Effector CD8-positive, alpha-beta T cell (primary cell): ENCODE data around the gene STMN3.
"Not testable (repeated sequence)": the region's sequence is repeated elsewhere in the genome, so short reads cannot be mapped to it uniquely, and the experiment has no call there.

Experiments
- DNase-seq: peaks from one replicate; lab custom pipeline; 2025; lab: John Stamatoyannopoulos, UW

The STMN3 gene

DNA sequence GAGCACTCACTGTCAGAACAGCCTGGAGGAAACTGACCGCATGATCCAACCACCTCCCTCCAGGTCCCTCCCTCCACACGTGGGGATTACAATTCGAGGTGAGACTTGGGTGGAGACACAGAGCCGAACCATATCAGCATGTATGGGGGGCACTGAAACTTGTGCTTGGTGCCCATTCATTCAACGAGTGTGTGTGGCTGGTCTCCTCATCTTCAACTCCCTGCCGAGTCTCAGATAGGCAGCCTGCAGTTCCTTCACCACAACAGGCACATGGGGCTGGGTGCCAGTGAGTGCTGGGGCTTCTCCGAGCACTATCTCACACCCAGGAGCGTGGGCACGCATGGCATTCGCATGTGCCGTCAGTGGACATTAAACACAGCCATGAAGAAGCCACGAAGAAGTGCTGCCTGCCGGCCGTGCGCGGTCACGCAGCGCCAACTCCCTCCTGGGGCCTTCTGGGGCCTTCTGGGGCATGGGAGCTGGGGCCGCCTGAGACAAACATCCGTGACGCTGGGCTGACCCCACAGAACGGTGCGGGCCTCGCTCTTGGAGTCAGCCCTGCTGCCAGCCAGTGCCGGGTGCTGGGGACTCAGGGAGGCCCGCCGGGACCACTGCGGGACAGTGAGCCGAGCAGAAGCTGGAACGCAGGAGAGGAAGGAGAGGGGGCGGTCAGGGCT is 4.2 kb upstream of the STMN3 start:
- DNase-seq: no peak

DNA sequence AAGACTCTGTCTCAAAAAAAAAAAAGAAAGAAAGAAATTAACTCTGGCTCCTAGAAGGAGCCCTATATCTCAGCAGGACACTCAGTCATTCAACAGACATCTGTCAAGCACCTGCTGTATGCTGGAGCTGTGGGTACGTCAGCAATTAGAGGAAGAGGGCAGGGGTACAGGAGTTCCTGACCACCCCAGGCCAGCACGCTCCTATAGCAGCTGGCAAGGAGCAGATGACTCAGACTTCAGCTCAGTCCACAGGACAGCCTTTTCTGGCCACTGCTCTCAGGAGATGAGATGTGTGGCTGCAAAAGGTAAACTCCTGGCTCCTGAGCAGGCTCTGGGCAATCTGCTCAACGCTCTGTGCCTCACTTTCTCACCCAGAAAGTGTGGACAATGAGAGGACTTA is 3.2 kb upstream of the STMN3 start:
- DNase-seq: no peak

- no peak for DNase-seq
Observed at GRCh38 chr20:63655249-63655648, 2.0 kb upstream of the STMN3 start.

DNA sequence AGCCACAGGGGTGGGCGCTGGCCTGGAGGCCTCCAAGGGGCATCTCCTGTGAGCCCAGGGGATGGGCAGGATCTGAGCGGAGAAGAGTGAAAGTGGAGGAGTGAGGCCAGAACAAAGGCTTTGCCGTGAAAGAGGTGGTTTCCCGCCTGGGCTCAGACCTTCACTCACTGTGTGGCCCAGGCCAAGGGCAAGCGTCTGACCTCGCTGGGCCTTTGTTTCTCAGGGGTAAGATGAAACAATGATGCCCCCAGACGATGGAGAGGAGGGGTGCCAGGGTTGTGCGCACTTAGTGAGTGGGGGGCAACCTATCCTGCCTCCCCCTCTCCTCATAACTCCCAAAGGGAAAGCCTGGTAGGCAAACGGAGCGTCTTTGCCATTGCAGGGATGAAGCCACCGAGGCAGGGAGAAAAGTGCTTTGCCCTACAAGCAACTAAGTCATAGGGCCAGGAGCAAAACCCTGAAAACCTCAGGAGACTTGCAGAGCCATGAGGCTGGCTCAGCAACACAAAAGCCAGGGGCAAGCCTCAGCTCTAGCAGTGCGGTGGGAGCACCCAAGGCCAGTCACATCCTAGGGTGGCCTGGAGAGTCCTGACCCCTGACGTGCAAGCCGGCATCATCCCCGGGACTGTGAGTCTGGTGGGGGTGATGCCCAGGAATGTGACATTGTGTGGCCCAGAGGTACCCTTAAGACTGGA is 897 bp upstream of the STMN3 start:
- no peak for DNase-seq

- peak; percentile 51 for DNase-seq
Observed at GRCh38 chr20:63652192-63652980, 838 bp downstream of the STMN3 start.

DNA sequence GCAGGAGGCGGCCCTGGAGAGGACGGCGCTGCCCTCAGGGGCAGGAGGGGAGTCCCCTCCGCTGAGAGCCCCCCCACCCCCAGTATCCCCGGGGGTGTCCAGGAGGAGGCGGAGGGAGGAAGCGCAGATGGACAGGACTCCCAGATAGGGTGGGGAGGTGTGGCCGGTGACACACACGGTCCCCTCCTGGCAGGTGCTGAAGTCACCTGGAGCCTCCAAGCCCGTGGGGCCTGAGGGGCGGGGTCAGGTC is 1.4 kb downstream of the STMN3 start:
- peak; percentile 37 for DNase-seq

DNA sequence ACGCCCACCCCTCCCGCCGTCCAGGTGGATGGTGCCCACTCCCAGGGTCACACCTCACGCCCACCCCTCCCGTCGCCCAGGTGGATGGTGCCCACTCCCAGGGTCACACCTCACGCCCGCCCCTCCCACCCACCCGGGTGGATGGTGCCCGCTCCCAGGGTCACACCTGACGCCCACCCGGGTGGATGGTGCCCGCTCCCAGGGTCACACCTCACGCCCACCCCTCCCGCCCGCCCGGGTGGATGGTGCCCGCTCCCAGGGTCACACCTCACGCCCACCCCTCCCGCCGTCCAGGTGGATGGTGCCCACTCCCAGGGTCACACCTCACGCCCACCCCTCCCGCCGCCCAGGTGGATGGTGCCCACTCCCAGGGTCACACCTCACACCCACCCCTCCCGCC is 2.7 kb downstream of the STMN3 start:
- DNase-seq: not testable (repeated sequence)

- DNase-seq: no peak
Observed at GRCh38 chr20:63648895-63649589, 4.2 kb downstream of the STMN3 start.

DNA sequence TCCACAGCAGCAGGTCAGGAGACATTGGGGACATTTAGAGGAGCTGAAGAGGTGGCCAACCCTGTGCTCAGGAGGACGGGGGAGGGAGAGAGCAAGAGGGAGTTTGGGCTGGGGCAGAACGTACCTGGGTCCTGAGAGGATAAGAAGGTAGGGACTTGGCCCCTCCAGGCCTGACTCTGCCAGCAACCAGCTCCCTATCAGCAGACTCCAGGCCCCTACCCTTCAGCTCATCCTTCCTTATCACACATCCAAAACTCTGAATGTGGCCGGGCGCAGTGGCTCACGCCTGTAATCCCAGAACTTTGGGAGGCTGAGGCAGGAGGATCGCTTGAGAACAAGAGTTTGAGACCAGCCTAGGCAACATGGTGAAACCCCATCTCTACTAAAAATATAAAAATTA is 5.0 kb downstream of the STMN3 start:
- DNase-seq: no peak

DNA sequence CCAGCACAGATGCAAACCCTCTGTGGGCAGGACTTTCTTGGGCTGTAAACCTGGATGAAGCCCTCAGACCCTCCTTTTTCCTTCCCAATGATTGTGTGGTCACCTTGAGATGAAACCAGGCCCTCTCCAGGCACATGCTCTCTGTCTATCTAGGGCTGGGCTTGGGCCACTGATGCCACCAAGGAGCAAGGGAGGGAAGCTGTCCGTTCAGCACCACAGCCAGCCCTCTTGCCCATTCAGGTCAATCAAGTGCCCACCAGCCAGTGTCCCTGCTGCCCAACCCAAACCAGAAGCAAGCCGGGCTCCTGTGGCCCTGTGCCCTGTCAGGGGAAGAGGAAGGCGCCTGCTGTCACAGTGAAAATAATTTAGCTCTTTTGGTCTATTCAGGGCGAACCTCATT is 8.0 kb downstream of the STMN3 start:
- no peak for DNase-seq

GRCh38 chr20:63643946-63644345 is 9.3 kb downstream of the STMN3 start:
- DNase-seq: no peak

GRCh38 chr20:63643499-63643898 is 9.7 kb downstream of the STMN3 start:
- DNase-seq: no peak

GRCh38 chr20:63642527-63643247 is 10.5 kb downstream of the STMN3 start:
- DNase-seq: no peak

DNA sequence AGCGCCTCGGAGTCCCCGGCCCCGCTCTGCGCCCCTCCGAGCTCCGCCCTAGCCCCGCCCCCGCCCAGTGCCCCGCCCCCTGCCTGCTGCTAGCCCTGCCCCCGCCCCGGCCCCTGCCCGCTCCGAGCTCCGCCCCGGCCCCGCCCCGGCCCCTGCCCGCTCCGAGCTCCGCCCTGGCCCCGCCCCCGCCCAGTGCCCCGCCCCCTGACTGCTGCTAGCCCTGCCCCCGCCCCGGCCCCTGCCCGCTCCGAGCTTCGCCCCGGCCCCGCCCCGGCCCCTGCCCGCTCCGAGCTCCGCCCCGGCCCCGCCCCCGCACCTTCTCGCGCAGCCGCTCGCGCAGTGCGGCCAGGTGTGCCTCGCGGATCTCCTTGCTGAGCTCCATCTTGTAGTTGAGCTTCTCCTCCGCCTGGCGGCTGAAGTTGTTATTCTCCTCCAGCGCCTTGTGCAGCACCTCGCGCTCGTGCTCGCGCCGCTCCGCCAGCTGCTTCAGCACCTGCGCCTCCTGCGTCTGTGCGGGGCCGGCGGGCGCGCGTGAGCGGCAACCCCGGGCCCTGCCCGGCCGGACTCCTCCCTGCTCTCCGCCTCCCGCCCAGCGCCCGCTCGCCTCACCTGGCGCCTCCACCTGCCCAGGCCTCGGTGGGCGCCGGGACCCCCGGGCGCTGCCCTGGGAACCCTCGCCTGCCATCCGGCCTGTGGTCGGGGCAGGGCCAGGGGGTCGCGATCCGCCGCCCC is 11.3 kb downstream of the STMN3 start:
- DNase-seq: peak; percentile 100

- peak; percentile 39 for DNase-seq
Observed at GRCh38 chr20:63641146-63641791, 12.0 kb downstream of the STMN3 start.

DNA sequence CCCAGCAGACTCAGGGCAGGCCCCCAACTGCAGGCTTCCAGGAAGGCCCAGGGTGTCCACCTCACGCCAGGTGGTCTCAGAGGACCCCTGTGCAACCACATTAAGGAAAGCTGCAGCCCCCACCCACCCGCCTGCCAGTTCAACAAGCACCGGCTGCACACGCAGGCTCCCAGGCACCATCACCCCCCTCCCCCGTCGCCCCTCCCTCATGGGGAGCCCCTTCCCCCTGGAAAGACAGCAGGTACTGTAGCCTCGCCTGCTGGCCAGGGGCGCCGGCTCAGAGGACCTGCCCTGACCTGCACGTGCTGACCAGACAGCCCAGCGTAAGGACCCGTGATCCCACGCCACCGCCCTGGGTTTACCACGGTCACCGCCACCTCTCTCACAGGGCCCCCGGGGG is 12.5 kb downstream of the STMN3 start:
- not testable (repeated sequence) for DNase-seq

DNA sequence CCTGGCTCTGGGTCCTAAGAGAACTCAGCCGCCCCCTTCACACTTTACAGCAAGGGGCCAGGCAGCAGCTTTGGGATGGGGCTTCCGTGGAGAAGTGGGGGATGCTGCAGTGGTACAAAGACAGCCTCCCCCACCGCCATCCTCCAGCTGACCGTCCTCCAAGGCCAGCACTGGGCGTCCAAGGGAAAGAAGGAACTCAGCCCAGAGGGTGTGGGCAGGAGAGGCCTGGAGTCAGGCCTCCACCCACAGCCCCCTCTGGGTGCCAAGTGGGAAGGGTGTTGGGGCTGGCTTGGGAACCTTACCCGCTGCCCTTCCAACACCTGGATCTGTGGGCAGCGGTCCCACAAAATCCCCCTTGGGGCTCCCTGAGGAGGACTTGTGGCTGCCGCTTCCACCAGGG is 13.1 kb downstream of the STMN3 start:
- DNase-seq: no peak

- DNase-seq: peak; percentile 49
Observed at GRCh38 chr20:63639093-63639975, 13.9 kb downstream of the STMN3 start.

DNA sequence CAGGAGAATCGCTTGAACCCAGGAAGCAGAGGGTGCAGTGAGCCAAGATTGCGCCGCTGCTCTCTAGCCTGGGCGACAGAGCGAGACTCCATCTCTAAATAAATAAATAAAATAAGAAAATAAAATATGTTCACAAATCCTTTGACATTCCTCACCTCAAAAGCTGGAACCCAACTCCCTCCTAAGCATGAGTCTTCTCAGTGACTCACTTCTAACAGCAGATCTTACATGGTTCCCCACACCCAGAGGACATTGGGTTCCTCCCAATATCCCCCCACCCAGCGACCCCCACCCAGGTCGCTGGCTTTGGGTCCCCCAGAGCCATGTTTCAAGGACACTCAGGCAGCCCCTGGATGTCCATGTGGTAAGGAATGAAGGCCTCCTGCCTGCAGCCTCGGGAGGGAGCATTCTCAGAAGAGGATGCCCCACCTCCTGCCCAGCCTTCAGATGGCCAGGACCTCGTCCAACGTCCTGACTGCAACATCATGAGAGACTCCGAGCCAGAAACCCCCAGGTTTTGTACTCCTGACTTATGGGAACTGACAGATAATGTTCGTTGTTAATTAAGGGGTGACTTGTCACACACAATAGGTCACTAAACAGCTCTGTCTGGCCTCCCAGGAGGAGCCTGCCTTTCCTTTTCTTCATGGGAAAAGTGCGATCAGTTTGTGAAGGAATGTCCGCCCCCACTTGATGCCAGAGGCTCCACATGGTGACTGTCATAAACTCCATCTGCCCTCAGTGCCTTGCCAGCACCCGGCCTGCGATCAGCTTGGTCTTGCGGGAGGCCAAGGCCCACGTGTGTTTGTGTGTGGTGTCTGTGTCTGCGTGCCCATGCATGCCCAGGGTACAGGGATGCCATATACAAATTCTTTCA is 16.2 kb downstream of the STMN3 start:
- DNase-seq: no peak
